NCI-H2107 treated with DMSO at 0.1 percent for 48 hours (cell line): ENCODE data around the gene TMEM208.
A peak's percentile ranks its signal among the peaks of the same experiment; 100 is the strongest.

Source experiments
- DNase-seq: peaks from one replicate; lab custom pipeline; 2025; ENCODE audit not compliant: unreplicated experiment; lab: John Stamatoyannopoulos, UW

TMEM208 gene

GRCh38 chr16:67234180-67234597, 7.3 kb downstream of the TMEM208 start:
- no peak for DNase-seq

DNA sequence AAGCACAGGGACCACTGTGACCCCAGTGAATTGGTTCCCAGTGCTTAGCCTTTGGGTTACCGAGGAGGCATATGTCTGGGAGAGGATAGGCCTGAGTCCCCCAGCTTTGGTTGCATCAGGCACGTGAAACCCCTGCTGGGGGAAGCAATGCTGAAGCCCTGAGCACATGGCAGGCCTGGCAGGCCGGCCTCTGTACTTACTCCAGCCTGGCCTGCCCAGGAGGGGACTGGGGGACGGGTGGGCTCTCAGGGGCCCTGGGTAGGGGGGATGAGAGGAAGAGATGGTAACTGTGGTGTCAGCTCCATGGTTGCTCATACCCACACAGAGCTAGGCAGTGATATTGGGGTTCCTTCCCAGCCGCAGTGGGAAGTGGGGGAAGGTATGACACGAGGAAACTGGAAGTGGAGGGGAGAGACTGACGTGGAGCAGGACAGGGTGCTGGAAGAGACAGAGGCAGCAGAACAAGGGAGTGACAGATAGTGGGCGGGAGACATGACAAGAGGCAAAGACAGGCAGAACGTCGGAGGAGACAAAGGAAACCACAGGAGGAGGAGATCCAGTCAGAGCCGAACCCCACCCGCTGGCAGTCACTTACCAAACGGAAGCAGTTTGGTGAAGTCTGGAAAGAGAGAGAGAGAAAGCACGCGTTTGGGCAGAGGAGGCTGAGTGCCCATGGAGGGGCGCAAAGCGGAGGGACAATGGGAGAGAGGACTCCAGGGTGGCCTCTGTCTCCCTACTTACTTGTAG, 9.1 kb downstream of the TMEM208 start:
- no peak for DNase-seq

DNA sequence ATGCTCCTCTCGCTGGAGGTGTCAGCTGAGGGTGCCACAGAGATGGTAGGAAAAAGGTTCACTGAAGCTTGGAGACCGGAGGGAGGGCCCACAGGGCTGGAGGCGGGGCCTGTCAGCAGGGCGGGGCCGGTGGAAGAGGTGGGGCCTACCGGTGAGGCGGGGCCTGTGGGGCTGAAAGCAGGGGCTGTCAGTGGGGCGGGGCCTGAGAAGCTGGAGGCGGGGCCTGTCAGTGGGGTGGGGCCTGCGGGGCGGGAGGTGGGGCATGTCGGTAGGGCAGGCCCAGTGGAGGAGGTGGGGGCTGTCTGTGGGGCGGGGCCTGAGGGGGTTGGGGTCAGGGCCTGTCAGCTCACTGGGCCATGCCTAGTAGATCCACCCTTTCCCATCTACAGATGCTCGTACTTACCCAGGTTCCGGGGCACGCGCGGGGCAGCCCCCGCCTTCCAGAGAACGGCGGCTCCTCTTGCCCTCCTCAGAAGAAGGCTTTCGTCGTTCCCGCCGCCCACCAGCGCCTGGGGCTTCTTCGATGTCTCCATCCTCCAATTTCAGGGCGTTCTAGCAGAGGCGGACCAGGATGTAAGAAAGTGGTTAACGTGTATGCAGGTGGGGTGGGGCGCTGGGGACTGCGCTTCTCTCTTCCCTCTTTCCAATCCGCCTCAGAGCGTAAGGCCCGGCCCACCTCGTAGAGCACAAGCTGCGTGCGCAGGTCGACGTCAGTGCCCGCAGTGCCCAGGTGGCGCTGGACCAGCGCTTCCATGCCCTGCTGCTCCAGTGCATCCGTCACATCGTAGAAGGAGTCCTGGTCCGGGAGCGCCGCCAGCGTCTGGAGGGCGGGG, 9.8 kb downstream of the TMEM208 start:
- no peak for DNase-seq

DNA sequence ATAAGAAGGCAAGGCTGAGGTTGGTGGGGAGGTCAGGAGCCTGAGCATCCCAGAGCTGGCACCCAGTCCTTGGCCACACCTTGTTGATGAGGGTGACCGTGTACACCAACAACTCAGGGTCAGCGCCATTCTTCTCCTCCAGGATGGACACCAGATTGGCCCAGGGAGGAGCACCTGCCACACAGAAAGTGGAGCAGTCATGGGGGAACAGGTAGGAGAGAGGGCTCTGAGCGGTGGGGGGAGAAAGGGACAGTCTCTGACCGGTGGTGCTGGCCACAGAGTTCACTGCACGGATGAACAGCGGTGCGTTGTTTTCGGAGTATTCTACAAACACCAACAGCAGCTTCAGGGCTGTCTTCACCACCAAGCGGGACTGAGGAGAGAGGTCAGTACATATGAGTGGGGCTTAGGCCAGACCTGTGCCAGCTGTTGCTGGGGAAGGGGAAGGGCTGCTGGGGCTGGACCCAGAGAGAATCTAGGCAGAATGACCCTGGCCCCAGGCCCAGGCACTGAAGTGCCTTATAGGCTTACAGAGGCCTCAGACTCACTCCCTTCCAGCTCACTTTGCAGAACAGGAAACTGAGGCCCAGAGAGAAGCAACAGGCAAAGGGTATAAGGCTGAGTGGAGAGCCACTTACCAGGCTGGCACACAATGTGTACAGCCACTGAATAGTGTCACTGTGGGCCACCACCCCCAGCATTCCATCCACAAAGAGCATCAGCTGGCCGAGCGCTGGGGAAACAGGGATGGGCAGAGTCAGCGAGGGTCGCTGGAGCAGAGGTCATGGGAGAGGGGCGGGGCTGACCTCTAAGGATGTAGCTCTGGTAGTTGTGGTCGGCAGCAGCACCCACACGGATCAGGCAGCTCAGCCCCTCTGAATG, 10.7 kb downstream of the TMEM208 start:
- DNase-seq, result no peak

DNA sequence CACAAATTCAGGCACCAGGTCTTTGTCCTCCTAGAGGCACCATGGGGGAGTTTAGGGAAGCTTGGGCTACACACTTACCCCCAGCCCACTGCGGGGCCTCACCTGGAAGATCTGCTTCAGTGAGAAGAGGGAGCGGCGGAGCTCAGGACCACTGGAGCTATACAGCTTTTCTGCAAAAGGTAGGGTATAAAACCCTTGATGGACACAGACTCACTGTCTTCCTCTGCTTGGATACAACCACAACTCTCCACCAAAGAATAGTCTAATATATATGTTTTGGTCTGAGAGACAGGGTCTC, 11.3 kb downstream of the TMEM208 start:
- DNase-seq, result no peak

- no peak for DNase-seq
Observed at GRCh38 chr16:67238806-67239470, 12.0 kb downstream of the TMEM208 start.

DNA sequence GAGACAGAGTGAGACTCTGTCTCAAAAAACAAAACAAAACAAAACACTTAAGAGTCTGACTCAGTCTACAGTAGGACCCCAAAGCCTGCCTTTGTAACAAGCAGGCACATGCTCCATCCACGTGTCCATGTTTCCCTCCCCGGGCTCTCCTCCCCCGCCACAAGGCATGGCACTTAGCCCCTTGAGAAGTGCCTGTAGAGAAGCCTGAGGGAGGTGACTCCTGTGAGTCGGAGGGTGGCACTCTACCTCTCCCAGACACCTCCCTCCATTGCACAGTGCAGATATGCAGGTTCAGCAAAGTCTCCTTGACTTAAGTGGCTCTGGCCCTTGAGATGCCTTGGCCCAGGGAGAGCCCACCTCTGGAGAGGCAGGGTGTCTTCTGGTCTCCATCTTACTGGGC, 13.6 kb downstream of the TMEM208 start:
- DNase-seq, result no peak

DNA sequence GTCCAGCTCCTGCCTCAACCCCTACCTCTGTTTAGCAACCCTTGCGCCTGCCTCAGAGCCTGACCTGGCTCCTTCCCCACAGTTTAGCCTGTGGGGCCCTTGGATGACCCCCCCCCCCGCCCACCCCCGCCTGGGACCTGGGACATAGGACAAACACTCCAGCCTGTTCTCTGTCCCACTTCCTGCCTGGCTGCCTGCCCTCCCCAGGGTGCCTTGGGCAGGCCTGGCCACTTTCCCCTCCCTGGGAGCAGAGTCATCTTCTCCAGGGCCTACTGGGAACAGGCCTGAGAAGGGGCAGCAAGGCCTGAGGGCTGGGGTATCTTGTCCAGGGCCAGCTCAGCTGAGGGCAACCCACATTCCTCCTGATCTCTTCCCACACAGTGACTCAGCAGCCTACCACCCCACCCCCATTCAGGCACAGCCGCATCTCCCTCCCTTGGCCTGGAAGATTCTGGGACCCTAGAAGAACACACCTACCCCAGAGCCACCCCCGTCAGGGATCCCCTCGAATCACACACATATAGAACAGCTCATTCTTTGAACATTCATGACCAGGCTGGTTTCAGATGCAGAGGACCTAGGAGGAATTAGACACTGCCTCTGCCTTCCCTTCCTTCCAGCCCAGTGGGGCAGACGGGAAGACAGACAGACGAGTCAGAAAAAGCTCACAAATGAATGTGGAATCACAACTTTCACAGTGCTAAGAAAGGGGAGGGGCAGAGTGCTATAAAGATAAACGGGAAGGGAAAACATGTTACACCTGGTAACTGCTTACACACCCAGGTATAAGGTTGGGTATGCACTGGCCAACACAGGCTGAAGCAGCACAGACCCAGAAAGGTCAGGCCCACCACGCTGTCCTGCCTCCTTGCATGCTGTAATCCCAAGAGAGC, 14.3 kb downstream of the TMEM208 start:
- no peak for DNase-seq

DNA sequence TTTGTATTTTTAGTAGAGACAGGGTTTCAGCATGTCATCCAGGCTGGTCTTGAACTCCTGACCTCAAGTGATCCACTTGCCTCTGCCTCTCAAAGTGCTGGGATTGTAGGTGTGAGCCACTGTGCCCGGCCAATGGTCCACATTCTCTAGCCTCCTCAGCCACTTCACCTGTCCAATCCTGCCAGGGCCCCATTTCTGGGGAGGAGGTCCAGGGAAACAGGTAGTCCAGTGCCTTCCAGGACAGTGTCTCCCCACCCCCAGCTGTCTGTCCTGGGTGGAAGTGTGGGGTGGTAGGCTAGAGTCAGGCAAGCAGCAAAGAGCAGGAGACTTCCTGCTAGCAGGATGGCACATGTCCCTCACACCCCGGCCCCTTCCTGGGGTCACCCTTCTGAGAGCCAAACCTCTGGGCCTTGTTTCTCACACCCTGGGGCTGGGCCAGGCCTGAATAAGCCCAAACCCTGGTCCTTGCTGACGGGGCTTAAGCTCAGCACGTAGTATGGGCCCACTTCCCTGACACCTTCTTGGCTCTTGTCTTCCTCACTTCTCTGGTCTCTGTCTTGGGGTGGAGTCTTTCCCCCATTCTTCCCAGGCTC, 15.3 kb downstream of the TMEM208 start:
- DNase-seq, result no peak

DNA sequence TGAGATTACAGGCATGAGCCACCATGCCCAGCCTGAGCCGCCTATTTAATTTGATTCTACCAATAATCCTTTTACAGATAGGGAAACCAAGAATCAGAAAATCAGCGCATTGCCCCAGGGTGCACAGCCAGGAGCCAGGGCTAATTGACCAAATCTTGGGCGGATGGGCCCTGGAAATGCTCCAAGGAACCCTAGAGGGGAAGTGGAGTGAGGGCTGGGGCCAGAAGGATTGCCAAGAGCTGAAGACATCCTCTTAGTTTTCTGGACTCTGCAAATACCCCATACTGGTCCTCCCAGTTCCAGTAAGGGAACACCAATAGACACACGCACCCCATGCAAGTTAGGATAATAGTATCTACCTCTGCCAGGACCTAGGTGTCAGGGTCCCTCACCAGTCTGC, 16.6 kb downstream of the TMEM208 start:
- DNase-seq, result no peak

DNA sequence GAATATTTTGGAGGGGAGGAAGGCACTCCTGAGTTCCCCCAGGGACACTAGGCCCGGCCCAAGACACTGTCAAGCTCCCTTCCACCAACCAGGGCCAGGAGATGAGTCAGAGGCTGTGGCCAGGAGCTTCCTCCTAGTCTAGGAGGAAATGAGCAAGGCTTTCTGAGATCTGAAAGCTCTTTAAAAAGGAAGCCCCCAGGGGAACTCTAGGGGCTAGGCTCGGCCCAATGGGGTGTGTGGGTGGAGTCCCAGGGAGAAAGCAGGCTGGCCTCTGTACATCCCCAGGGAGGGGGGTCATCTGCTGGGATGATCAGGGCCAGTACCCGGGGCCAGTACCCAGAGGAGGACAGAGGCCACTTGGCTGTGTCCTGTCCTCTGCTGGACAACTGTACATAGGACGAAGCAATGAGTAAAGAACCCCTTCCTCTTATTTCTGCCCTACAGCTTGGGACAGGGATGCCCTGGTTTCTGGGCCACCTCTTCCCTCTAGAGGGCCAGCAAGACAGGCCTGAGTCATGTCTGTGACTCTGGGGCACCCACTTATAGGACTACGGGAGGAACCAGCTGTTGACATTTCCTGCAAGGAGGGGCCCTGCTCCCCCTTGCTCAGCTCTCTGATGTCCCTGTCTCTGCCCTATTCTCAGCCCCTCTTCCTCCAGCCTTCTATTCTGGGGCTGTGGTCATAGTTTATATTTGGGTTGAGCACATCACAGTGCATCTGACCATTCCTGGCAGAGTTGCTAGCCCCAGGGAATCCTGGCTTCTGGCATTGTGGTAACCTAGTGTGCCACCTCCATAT, 17.7 kb downstream of the TMEM208 start:
- no peak for DNase-seq

- DNase-seq, result no peak
Observed at GRCh38 chr16:67245186-67245585, 18.3 kb downstream of the TMEM208 start.

DNA sequence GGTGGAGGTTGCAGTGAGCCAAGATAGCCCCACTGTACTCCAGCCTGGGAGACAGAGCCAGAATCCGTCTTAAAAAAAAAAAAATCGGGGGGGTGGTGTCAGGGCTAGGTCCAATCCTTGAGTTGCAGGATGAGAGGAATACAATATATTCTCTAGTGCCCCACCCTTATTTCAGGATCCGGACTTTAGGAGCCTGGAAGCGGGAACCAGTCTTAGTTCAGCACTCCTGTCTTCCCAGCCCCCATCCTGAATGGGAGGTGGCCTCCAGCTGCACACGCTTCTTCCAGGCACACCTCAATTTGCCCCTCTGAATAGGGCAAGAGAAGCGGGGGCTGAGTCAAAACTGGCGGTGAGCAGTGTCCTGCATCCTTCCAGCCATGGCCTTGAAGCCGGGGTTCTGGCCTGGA, 18.7 kb downstream of the TMEM208 start:
- DNase-seq, result no peak

DNA sequence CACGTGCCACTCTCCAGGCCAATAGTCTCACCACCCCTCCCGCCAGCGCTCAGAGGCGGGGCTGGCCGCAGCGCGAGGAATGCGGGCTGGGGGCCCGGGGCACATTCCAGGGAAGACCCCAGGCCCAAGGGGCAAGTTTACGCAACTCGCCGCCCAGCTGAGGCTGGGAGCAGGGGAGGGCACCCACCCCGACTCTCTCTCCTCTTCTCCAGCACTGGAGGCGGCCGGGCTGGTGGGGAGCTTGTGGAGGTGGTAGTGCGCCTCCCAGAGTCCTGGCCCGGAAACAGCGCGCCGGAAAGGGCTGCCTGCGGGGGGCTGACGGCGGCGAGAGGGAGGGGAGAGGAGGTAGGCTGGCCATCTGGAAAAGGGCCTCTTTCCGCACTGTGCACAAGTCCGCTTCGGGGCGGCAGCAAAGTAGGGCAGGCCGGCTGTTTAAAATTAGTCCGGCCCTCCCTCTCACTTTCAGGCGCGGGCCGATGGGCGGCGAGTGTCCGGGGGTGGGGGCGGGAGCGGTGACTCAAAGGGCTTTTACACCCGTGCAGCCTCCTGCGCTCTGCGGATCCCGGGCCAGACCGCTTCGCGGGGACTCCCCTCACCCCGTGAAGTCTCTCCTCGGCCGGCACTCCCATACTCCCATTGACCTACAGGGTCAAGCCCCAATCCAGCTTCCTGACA, 19.3 kb downstream of the TMEM208 start:
- no peak for DNase-seq

- peak; percentile 36 for DNase-seq
Observed at GRCh38 chr16:67246756-67247191, 19.8 kb downstream of the TMEM208 start.

GRCh38 chr16:67247192-67248072, 20.5 kb downstream of the TMEM208 start, which contains the start of gene FHOD1:
TSS of gene FHOD1 (minus strand) at chr16:67247481. CDS start at chr16:67247410, 71 bp downstream.
- DNase-seq, result peak; percentile 40

DNA sequence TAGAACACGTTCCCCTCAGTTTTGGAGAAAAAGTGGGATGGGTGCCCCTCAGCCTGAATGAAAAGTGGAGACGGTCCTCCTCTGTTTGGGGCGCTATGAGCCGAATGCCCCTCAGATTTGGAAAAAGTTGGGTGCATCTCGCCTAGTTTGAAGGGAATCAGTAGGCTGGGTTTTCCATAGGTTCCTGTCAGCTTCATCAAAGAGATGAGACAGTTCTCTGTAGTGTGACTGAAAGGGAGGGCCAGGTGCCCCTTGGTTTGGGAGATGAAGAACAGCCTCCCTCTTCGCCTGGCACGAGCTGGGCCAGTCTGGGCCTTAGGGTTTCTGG, 21.1 kb downstream of the TMEM208 start:
- no peak for DNase-seq
